ENCODE data around the gene MSL1. TPM values are rescaled to one million over a fixed set of nuclear protein-coding genes. Genes with fewer than 3 reads are reported as not detected.

MSL1 gene
- total RNA-seq, 4 donors from 2014 or later: 69.3 to 166 (median 86.9) TPM

GRCh38 chr17:40093005-40093579 lies 28.7 kb upstream of the MSL1 start:
- peak overlapping the region; percentile 1 for H3K4me3 ChIP-seq
- H3K27me3 ChIP-seq: no peaks in the 10 kb centered on the region
- peaks cover 72% of the 10 kb centered on the region for H3K4me1 ChIP-seq
- H3K9me3 ChIP-seq: no peaks in the 10 kb centered on the region
- 59% methylated on average over 19 of the region's 29 CpGs for WGBS
- H3K36me3 ChIP-seq: peaks cover 81% of the 10 kb centered on the region
- DNase-seq (ENCODE audit: low spot score in 2 of 2): no peak
- TF ChIP-seq POLR2AphosphoS5 (IDR thresholded peaks at IDR 0.05): peak in 1 of 3 donors; percentile 20
- no peak for TF ChIP-seq CTCF (IDR thresholded peaks at IDR 0.05)
- no peak for TF ChIP-seq POLR2A (IDR thresholded peaks at IDR 0.05)
- TF ChIP-seq EP300 (IDR thresholded peaks at IDR 0.05): no peak
- peak overlapping the region; percentile 95 for H3K27ac ChIP-seq

GRCh38 chr17:40093580-40094201 lies 28.1 kb upstream of the MSL1 start:
- no peak for TF ChIP-seq POLR2AphosphoS5 (IDR thresholded peaks at IDR 0.05)
- no peak for TF ChIP-seq EP300 (IDR thresholded peaks at IDR 0.05)
- no peak for TF ChIP-seq POLR2A (IDR thresholded peaks at IDR 0.05)
- no peak for TF ChIP-seq CTCF (IDR thresholded peaks at IDR 0.05)
- Histone ChIP-seq H3K9me3 (no peaks in the 10 kb centered on the region), H3K27me3 (no peaks in the 10 kb centered on the region), H3K4me3 (no peak overlapping the region), H3K27ac (peak overlapping the region; percentile 95), H3K36me3 (peaks cover 75% of the 10 kb centered on the region), H3K4me1 (peaks cover 78% of the 10 kb centered on the region)
- 37% methylated on average over 12 of the region's 16 CpGs for WGBS
- DNase-seq (ENCODE audit: low spot score in 2 of 2): no peak

GRCh38 chr17:40094874-40095273 lies 26.9 kb upstream of the MSL1 start:
- 60% methylated on average over 14 of the region's 14 CpGs for WGBS
- peaks cover 81% of the 10 kb centered on the region for H3K4me1 ChIP-seq
- H3K4me3 ChIP-seq: no peak overlapping the region
- H3K9me3 ChIP-seq: no peaks in the 10 kb centered on the region
- peaks cover 64% of the 10 kb centered on the region for H3K36me3 ChIP-seq
- TF ChIP-seq EP300 (IDR thresholded peaks at IDR 0.05) (no peak), CTCF (IDR thresholded peaks at IDR 0.05) (no peak), POLR2A (IDR thresholded peaks at IDR 0.05) (no peak), POLR2AphosphoS5 (IDR thresholded peaks at IDR 0.05) (no peak)
- no peaks in the 10 kb centered on the region for H3K27me3 ChIP-seq
- no peak for DNase-seq (ENCODE audit: low spot score in 2 of 2)
- peak overlapping the region; percentile 95 for H3K27ac ChIP-seq

- H3K27ac ChIP-seq: peak overlapping the region; percentile 95
- H3K36me3 ChIP-seq: peaks cover 59% of the 10 kb centered on the region
- H3K4me1 ChIP-seq: peaks cover 77% of the 10 kb centered on the region
- WGBS: 46% methylated on average over 11 of the region's 17 CpGs
- DNase-seq (ENCODE audit: low spot score in 2 of 2): no peak
- TF ChIP-seq CTCF (IDR thresholded peaks at IDR 0.05) (no peak), POLR2AphosphoS5 (IDR thresholded peaks at IDR 0.05) (no peak), EP300 (IDR thresholded peaks at IDR 0.05) (no peak), POLR2A (IDR thresholded peaks at IDR 0.05) (no peak)
- no peaks in the 10 kb centered on the region for H3K9me3 ChIP-seq
- H3K4me3 ChIP-seq: peak overlapping the region; percentile 61
- H3K27me3 ChIP-seq: no peaks in the 10 kb centered on the region
These were observed 26.3 kb upstream of the MSL1 start for GRCh38 chr17:40095351-40095943.
